ENCODE results near the gene M1AP. TPM values are rescaled to one million over a fixed set of nuclear protein-coding genes. Genes with fewer than 3 reads are reported as not detected.

M1AP gene
- total and polyA plus RNA-seq, 2 of the 8 experiments (the other 6 are each of a cell fraction or from before 2014, with no cell fraction given) = 4.8 TPM

DNA sequence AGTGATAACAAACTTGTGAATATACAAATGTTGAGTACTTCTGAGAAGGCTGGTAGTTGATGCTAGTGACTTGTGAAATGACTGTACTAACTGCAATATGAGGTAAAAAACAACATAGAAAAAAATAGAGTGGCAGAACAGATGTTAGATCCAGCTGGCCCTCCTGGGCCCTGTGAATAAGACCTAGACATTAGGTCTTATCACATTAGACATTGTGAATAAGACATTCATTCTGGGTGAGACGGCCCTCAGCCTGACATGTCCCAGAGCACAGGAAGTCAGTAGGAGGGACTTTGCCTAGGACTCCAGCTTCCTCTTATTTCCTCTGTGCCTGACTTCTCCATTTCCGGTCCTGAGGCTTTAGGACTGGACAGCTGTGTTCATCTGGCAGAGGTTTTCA lies 70.7 kb downstream of the M1AP start (continued):
- TF ChIP-seq, protein P1, sequence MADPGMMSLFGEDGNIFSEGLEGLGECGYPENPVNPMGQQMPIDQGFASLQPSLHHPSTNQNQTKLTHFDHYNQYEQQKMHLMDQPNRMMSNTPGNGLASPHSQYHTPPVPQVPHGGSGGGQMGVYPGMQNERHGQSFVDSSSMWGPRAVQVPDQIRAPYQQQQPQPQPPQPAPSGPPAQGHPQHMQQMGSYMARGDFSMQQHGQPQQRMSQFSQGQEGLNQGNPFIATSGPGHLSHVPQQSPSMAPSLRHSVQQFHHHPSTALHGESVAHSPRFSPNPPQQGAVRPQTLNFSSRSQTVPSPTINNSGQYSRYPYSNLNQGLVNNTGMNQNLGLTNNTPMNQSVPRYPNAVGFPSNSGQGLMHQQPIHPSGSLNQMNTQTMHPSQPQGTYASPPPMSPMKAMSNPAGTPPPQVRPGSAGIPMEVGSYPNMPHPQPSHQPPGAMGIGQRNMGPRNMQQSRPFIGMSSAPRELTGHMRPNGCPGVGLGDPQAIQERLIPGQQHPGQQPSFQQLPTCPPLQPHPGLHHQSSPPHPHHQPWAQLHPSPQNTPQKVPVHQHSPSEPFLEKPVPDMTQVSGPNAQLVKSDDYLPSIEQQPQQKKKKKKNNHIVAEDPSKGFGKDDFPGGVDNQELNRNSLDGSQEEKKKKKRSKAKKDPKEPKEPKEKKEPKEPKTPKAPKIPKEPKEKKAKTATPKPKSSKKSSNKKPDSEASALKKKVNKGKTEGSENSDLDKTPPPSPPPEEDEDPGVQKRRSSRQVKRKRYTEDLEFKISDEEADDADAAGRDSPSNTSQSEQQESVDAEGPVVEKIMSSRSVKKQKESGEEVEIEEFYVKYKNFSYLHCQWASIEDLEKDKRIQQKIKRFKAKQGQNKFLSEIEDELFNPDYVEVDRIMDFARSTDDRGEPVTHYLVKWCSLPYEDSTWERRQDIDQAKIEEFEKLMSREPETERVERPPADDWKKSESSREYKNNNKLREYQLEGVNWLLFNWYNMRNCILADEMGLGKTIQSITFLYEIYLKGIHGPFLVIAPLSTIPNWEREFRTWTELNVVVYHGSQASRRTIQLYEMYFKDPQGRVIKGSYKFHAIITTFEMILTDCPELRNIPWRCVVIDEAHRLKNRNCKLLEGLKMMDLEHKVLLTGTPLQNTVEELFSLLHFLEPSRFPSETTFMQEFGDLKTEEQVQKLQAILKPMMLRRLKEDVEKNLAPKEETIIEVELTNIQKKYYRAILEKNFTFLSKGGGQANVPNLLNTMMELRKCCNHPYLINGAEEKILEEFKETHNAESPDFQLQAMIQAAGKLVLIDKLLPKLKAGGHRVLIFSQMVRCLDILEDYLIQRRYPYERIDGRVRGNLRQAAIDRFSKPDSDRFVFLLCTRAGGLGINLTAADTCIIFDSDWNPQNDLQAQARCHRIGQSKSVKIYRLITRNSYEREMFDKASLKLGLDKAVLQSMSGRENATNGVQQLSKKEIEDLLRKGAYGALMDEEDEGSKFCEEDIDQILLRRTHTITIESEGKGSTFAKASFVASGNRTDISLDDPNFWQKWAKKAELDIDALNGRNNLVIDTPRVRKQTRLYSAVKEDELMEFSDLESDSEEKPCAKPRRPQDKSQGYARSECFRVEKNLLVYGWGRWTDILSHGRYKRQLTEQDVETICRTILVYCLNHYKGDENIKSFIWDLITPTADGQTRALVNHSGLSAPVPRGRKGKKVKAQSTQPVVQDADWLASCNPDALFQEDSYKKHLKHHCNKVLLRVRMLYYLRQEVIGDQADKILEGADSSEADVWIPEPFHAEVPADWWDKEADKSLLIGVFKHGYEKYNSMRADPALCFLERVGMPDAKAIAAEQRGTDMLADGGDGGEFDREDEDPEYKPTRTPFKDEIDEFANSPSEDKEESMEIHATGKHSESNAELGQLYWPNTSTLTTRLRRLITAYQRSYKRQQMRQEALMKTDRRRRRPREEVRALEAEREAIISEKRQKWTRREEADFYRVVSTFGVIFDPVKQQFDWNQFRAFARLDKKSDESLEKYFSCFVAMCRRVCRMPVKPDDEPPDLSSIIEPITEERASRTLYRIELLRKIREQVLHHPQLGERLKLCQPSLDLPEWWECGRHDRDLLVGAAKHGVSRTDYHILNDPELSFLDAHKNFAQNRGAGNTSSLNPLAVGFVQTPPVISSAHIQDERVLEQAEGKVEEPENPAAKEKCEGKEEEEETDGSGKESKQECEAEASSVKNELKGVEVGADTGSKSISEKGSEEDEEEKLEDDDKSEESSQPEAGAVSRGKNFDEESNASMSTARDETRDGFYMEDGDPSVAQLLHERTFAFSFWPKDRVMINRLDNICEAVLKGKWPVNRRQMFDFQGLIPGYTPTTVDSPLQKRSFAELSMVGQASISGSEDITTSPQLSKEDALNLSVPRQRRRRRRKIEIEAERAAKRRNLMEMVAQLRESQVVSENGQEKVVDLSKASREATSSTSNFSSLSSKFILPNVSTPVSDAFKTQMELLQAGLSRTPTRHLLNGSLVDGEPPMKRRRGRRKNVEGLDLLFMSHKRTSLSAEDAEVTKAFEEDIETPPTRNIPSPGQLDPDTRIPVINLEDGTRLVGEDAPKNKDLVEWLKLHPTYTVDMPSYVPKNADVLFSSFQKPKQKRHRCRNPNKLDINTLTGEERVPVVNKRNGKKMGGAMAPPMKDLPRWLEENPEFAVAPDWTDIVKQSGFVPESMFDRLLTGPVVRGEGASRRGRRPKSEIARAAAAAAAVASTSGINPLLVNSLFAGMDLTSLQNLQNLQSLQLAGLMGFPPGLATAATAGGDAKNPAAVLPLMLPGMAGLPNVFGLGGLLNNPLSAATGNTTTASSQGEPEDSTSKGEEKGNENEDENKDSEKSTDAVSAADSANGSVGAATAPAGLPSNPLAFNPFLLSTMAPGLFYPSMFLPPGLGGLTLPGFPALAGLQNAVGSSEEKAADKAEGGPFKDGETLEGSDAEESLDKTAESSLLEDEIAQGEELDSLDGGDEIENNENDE (IDR thresholded peaks at IDR 0.05; ENCODE audit: insufficient replicate concordance, low read length) = no peak
- TF ChIP-seq EZH2 (IDR thresholded peaks at IDR 0.05; ENCODE audit: low read depth, low read length, severe bottlenecking) (no peak), USF2 (IDR thresholded peaks at IDR 0.05; ENCODE audit: low read length) (no peak), NANOG (IDR thresholded peaks at IDR 0.05; ENCODE audit: insufficient read depth, low read depth, low read length, poor library complexity, severe bottlenecking) (no peak)
